AG10803 (cell line): ENCODE results near the gene CCDC93.
A peak's percentile ranks its signal among the peaks of the same experiment; 100 is the strongest.

Source experiments
- DNase-seq: peaks from one replicate; pipeline ENCODE4 v3.0.0; 2010; ENCODE audit warnings: low read depth
- H3K4me3 ChIP-seq: 2 replicates; pipeline ENCODE4 v1.5.1; 2011; ENCODE audit warnings: mild to moderate bottlenecking, low read length, control low read depth
- CTCF ChIP-seq: conservative IDR thresholded peaks from 2 replicates; pipeline ENCODE4 v1.5.1; 2011; ENCODE audit warnings: mild to moderate bottlenecking, low read length, control low read depth, inconsistent platforms

Gene CCDC93

DNA sequence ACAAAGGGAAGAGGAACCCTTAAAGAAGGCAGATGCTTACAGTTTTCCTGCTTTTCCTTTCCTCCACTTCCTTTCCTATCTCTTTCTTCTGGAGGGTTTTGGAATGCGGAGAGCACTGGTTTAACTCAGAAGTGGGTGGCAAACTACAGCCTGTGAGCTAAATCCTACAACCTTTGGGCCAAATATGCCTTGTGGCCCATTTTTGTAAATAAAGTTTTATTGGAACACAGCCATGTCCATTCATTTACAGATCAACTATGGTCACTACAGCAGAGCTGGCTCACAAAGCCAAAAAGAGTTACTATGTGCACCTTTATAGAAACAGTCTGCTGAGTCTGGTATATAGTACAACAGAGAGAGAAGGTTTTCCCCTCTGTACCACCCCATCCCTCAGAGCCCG is 69.1 kb downstream of the CCDC93 start:
- no peak for TF ChIP-seq CTCF
- H3K4me3 ChIP-seq: no peak overlapping the region
- no peak for DNase-seq

- DNase-seq: peak; percentile 75
- H3K4me3 ChIP-seq: no peak overlapping the region
- TF ChIP-seq CTCF: no peak
These were observed 70.7 kb downstream of the CCDC93 start for GRCh38 chr2:117943013-117943672.

GRCh38 chr2:117942551-117942950 is 71.3 kb downstream of the CCDC93 start:
- no peak for TF ChIP-seq CTCF
- peak; percentile 47 for DNase-seq

GRCh38 chr2:117941693-117942092 is 72.2 kb downstream of the CCDC93 start:
- DNase-seq: no peak
- no peak for TF ChIP-seq CTCF
- no peak overlapping the region for H3K4me3 ChIP-seq

More at GRCh38 chr2:117942551-117942950, 71.3 kb downstream of the CCDC93 start:
- no peak overlapping the region for H3K4me3 ChIP-seq

DNA sequence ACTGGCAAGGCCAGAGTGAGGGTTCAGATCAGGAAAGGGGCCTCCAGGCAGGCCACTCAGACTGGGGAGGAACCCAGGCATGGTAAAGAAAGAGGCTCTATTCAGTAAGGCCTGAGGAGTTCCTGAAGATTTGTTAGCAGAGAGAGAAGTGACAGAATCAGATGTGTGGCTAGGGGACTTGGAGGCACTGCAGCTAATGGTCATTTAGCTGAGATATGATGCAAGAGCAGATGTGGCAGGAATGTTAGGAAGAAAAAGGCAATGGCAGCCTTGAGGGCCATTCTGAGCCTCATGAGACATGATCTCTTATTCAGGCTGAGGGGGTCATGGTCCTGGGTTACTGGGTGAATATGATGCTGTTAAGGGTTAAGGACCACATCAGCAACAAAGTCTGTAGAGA is 73.4 kb downstream of the CCDC93 start:
- peak; percentile 62 for DNase-seq
- TF ChIP-seq CTCF: no peak
- no peak overlapping the region for H3K4me3 ChIP-seq

DNA sequence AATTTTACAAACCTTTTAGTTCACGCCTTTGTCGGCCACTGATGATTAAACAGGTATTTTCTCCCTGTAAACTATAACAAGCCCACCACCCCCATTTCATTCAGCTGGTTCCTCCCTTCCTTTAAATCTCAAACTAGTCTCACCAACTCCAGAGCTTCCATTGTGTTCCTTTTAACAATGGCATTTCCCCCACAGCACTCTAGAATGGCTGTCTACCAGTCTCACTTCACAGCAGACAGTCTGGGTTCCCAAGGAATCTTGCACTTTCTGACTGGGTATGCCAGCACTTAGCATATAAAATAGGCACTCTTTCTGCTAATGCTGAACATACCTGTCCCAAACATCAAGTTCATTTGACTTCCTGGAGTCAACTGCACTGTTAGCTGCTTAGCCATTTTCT is 75.3 kb downstream of the CCDC93 start:
- no peak for DNase-seq
- H3K4me3 ChIP-seq: no peak overlapping the region
- TF ChIP-seq CTCF: no peak

GRCh38 chr2:117936871-117937428 is 76.9 kb downstream of the CCDC93 start:
- no peak overlapping the region for H3K4me3 ChIP-seq
- peak; percentile 21 for DNase-seq
- TF ChIP-seq CTCF: no peak
